Measurements from ENCODE around the gene KCNH1. TPM values are rescaled to one million over a fixed set of nuclear protein-coding genes. Genes with fewer than 3 reads are reported as not detected.

The KCNH1 gene
- total and polyA plus RNA-seq, 8 donors: 0.04 to 0.54 (median 0.13) TPM

DNA sequence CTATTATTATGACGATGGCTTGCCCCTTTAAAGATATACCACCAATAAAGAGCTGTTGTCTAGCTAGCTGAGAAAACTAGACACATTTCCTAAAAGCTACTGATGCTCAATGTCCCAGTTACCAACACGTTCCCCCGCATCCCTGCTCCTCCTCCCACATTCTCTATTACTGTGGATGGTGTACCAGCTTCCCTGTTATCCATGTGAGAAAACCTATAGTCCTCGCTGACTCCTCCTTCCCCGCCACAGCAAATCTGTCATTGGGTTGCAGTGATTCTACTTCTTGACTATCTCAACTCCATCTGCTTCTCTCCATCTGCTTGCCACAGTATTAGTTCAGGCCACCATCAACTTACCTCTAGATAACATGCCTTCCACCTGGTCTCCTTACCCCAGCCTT is 337.5 kb downstream of the KCNH1 start:
- ATAC-seq: no peak
- no peak overlapping the region for H3K27ac ChIP-seq
- no peaks in the 10 kb centered on the region for H3K4me1 ChIP-seq
- DNase-seq: no peak
- intact Hi-C loops (cut with DNase I): no loop called here
- no peaks in the 10 kb centered on the region for H3K9me3 ChIP-seq
- H3K36me3 ChIP-seq: no peaks in the 10 kb centered on the region
- H3K4me3 ChIP-seq: no peak overlapping the region
- TF ChIP-seq, protein P1, sequence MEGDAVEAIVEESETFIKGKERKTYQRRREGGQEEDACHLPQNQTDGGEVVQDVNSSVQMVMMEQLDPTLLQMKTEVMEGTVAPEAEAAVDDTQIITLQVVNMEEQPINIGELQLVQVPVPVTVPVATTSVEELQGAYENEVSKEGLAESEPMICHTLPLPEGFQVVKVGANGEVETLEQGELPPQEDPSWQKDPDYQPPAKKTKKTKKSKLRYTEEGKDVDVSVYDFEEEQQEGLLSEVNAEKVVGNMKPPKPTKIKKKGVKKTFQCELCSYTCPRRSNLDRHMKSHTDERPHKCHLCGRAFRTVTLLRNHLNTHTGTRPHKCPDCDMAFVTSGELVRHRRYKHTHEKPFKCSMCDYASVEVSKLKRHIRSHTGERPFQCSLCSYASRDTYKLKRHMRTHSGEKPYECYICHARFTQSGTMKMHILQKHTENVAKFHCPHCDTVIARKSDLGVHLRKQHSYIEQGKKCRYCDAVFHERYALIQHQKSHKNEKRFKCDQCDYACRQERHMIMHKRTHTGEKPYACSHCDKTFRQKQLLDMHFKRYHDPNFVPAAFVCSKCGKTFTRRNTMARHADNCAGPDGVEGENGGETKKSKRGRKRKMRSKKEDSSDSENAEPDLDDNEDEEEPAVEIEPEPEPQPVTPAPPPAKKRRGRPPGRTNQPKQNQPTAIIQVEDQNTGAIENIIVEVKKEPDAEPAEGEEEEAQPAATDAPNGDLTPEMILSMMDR (IDR thresholded peaks at IDR 0.05): no peak
- peaks cover 0 to 3% of the 10 kb centered on the region in 2 donors for H3K27me3 ChIP-seq

DNA sequence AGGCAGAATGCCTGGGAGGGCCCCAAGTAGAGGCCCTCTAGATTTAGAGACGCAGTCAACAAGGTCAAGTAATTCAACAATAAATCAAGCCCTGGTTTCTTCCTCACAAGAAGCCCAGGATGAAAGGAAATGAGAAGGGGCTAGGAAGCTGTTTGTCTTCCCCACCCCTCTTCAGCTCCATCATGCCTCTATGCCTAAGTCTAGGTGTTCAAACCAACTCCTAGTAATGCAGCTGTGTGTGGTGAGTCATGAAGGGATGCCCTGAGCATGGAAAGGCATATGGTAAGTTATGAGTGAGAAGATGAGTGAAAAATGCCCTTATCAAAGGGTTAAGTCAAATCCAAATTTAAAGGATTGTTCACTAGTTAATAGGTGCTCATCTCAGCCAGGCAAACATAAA is 339.5 kb downstream of the KCNH1 start:
- TF ChIP-seq, protein P1 (IDR thresholded peaks at IDR 0.05): no peak
- ATAC-seq (no peak), DNase-seq (no peak)
- H3K36me3 ChIP-seq: no peaks in the 10 kb centered on the region
- no peak overlapping the region for H3K27ac ChIP-seq
- no peaks in the 10 kb centered on the region for H3K9me3 ChIP-seq
- no peaks in the 10 kb centered on the region for H3K27me3 ChIP-seq
- intact Hi-C loops (cut with DNase I): no loop called here
- H3K4me1 ChIP-seq: no peaks in the 10 kb centered on the region
- no peak overlapping the region for H3K4me3 ChIP-seq

DNA sequence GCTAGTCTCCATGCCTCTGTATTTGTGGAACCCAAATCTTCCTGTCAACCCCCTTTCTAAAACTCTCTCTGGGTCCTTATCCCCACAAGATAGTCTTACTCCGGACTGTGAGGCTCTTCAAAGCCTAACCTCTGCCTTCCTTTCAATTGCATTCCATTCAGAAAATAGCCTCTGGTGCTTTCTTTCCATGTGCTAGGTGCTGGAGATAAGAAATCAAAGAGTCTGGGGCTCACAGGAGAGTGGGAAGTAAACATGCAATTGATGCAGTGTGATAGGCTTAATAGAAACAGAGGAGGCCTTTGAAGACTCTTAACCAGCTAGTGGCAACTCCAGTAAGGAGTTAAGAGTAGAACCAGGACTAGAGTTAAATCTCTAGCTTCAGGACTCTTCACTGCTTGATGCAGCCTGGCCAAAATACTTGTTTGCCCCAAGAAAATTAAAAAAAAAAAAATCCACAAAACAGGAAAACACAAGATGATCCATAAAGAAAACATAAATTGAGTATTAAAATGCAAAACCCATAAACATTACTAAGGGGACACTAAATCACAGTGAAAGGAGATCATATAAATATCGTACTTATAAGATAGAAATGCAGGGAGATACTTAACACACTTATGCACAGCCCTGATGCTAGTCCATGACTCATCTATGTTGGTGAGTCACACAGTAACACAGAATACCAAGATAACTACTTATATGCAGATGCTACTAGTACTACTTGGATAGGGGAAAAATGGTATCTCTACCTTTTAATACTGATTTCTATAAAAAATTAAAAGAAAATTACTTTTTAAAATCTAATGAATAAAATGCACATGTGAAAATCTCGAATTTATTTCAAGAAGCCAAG is 341.5 kb downstream of the KCNH1 start:
- intact Hi-C loops (cut with DNase I): no loop called here
- H3K4me3 ChIP-seq: no peak overlapping the region
- ATAC-seq: no peak

DNA sequence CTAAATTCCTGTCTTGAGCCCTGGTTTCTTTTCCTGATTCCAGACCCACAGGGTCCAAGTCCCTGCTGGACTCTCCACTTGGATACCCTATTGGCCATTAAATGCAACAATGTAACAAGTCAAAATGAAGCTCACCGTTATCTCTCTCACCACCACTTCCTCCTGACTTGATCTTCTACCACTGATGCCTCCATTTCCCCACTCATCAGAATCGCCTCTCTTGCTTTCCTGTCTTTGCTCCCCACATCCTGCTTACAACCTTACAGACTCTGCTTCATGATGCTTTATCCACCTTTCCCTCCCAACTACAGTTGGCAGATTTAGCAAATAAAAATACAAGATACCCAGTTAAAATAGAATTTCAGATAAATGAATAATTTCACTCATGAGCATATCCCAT is 343.8 kb downstream of the KCNH1 start:
- Histone ChIP-seq H3K4me1 (no peaks in the 10 kb centered on the region), H3K36me3 (no peaks in the 10 kb centered on the region), H3K9me3 (no peaks in the 10 kb centered on the region), H3K4me3 (no peak overlapping the region), H3K27me3 (no peaks in the 10 kb centered on the region), H3K27ac (no peak overlapping the region)
- no peak for ATAC-seq
- TF ChIP-seq, protein P1 (IDR thresholded peaks at IDR 0.05): no peak
- no peak for DNase-seq
- intact Hi-C loops (cut with DNase I): no loop called here

More for the DNA sequence above, 341.5 kb downstream of the KCNH1 start:
- H3K9me3 ChIP-seq: no peaks in the 10 kb centered on the region
- no peak for DNase-seq
- no peak overlapping the region for H3K27ac ChIP-seq
- H3K4me1 ChIP-seq: no peaks in the 10 kb centered on the region
- H3K27me3 ChIP-seq: no peaks in the 10 kb centered on the region
- TF ChIP-seq, protein P1 (IDR thresholded peaks at IDR 0.05): no peak
- H3K36me3 ChIP-seq: no peaks in the 10 kb centered on the region

DNA sequence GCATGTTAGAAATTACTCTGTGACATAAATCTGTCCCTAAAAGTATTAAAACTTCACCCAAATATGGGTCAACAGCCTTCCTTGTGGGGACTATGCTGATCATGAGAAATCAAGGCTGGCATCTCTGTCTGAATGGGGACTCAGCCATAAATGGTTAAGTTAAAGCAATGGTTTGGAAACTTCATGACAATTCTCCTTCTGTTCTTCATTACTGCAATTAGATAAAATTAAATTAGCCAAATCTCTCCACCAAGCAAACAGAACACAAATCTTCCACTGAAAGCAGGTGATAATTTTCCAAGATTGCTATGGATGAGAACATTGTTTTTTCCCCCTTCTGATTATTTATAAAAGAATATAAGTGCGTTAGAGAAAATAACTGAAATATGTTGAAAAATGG is 346.1 kb downstream of the KCNH1 start:
- no peaks in the 10 kb centered on the region for H3K36me3 ChIP-seq
- no peaks in the 10 kb centered on the region for H3K4me1 ChIP-seq
- ATAC-seq: no peak
- intact Hi-C loops (cut with DNase I): no loop called here
- no peak for DNase-seq
- H3K27me3 ChIP-seq: no peaks in the 10 kb centered on the region
- no peak overlapping the region for H3K27ac ChIP-seq
- H3K9me3 ChIP-seq: no peaks in the 10 kb centered on the region
- TF ChIP-seq, protein P1 (IDR thresholded peaks at IDR 0.05): no peak
- H3K4me3 ChIP-seq: no peak overlapping the region
